HG02870 (cell line): ENCODE results near the gene SPINK5.

Experiments used
- ATAC-seq: cut with Tn5 transposase; IDR thresholded peaks from one replicate; pipeline ENCODE4 v1.9.1; 2021; ENCODE audit warnings: mild to moderate bottlenecking, moderate library complexity; ENCODE audit not compliant: unreplicated experiment

The SPINK5 gene

GRCh38 chr5:148091991-148092964 lies 28.5 kb downstream of the SPINK5 start:
- ATAC-seq: no peak

GRCh38 chr5:148094336-148094735 lies 30.6 kb downstream of the SPINK5 start:
- ATAC-seq: no peak

- no peak for ATAC-seq
Measured at GRCh38 chr5:148104226-148104625, 40.4 kb downstream of the SPINK5 start.

DNA sequence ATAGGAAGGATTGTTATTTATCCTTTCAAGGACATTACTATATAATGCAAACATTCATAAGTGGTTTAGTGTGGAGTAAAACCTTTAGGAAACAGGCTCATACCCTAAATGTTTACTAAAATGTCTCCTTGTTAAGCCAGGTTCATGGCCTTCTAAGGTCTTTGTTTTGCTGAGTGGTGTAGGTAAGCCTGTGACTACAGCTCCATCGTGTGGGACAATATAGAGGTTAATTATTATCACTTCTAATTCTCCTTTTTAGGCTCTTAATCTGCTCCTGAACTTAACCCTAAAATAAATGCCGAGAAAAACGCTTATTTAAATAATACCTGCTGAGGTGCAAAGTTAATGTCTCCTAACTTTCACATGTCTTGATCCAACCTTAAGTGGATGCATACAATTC lies 43.8 kb downstream of the SPINK5 start:
- no peak for ATAC-seq

DNA sequence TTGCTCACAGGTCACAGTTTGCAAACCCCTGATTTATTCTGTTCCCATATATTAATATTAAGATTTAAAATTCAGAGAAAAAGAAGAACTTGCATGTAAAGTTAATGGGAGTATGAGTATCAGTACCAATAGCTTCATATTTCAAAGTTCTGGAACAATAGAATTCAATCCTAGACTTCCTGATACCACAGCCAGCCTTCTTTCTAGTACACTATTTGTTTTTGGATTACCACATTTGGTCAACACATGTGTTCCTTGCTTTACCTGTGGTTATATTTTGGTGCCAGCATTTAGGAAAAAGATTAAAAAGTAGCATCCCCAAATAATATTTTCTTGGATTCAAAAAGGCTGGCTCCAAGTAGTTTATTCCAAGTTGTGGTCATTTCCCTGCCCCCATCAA lies 49.5 kb downstream of the SPINK5 start:
- ATAC-seq: no peak

GRCh38 chr5:148120317-148120716 lies 56.5 kb downstream of the SPINK5 start:
- ATAC-seq: no peak

DNA sequence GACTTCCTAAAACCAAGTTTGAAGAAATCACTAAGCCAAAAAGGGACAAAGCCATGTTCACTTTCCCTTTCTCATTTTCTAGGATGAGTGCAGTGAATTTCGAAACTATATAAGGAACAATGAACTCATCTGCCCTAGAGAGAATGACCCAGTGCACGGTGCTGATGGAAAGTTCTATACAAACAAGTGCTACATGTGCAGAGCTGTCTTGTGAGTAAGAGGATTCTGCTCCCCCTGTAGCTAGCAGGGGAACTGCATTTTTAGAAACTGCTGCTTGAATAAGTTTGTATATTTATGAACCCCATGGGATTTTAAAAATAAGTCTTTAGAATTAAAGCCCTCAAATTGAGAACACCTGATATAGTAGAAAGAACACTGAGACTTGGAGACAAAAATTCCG lies 61.9 kb downstream of the SPINK5 start:
- ATAC-seq: no peak

GRCh38 chr5:148135091-148136048 lies 71.6 kb downstream of the SPINK5 start:
- ATAC-seq: no peak

DNA sequence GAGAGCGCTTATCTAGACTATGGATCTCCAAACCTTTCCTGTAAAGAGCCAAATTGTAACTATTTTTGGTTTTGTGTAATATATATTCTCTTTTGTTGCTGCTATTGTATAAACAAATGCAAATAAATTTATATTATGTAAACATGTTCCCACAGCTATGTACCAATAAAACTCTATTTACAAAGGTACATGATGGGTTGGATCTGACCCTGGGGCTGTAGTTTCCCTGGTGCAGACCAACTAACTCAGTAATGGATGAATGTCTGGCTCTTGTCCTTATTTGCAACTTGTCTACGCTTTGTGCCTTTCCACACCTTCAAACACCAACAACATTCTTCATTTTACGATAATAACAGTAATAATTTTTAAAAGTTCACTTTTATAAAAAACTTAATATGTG lies 77.1 kb downstream of the SPINK5 start:
- no peak for ATAC-seq

GRCh38 chr5:148141645-148142044 lies 77.9 kb downstream of the SPINK5 start:
- ATAC-seq: no peak

GRCh38 chr5:148145916-148146315 lies 82.1 kb downstream of the SPINK5 start:
- no peak for ATAC-seq

GRCh38 chr5:148146487-148146886 lies 82.7 kb downstream of the SPINK5 start:
- ATAC-seq: no peak

- no peak for ATAC-seq
Measured at GRCh38 chr5:148147415-148147814, 83.6 kb downstream of the SPINK5 start.

GRCh38 chr5:148151872-148152271 lies 88.1 kb downstream of the SPINK5 start:
- ATAC-seq: no peak

DNA sequence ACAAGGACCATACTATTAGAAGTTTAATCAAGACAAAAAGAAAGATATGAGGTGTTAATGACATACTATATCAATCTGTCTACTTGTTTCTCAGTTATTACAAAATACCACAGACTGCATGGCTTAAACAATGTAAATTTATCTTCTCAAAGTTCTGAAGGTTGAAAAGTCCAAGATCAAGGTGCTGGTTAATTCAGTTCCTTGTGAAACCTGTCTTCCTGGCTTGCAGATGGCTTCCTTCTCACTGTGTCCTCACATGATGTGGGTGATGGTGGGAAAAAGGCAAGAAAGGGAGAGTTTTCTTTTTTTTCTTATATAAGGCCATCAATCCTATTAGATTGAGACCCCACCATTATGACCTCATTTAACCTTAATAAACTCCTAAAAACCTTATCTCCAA lies 89.0 kb downstream of the SPINK5 start:
- ATAC-seq: no peak

DNA sequence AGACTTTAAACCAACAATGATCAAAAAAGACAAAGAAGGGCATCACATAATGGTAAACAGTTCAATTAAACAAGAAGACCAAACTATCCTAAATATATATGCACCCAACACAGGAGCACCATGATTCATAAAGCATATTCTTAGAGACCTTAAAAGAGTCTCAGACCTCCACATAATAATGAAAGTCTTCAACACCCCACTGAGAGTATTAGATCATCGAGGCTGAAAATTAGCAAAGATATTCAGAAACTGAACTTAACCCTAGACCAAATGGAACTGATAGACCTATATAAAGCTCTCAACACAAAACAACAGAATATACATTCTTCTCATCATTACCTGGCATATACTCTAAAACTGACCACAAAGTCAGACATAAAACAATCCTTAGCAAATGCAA lies 92.8 kb downstream of the SPINK5 start:
- no peak for ATAC-seq

DNA sequence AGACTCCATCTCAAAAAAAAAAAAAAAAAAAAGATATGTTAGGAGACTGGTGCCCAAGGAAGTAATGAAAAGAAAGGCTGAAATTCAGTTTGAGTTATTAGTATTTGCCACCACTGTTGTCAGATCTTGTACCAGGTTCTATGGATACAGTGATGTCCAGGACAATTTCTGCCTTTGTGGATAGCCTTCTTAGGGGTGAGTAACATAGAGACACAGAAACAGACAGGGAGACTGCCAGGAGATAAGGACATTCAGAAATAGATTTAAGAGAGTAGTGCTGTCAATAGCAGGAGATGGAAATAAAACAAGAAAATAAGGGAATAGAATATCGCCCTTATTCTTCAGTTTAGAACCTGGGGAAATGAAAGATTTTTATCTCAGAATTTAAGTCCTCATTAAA lies 98.3 kb downstream of the SPINK5 start:
- ATAC-seq: no peak

- ATAC-seq: no peak
Measured at GRCh38 chr5:148163345-148163744, 99.6 kb downstream of the SPINK5 start.

GRCh38 chr5:148166550-148167283 lies 102.9 kb downstream of the SPINK5 start:
- ATAC-seq: no peak

DNA sequence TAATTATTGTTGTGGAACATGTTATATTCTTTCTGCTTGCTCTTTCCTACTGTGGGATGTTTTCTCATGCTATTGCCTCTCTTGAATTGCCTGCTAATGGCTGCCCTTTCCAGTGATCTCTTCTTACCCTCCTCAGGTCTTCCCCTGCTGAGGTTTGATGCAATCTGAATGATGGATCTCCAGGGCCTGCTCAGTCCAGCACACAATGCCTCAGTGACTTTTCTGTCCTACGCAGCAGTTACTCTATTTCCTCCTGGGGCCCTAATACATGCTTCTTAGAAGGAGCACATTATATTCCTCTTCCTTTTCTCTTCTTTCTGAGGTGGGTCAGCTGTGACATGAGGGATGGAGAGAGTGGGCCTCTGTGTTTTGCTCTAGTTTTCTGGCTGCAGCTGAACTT lies 104.5 kb downstream of the SPINK5 start, which contains the start of gene SPINK14:
Gene SPINK14, plus strand, starts transcription at position 301 of the 400 bp plus-strand sequence. CDS start 1,187 bp downstream, outside the sequence.
- ATAC-seq: no peak

DNA sequence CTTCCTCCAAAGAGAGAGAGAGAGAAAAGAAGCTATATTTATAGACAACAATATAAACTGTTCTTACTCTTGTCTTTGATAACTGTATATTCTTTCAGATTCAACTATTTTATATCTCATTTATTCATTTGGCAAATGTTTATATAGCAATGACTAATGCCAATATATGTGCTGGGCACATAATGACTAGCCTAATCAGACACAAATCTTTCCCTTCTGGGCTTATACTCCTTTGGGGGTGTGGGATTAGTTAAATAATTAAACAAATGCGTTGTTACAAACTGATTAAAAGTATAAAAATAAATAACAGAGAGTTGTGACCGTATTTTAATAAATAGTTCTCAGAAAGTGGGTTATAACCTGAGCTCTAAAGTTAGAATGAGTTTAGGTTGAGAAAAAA lies 108.6 kb downstream of the SPINK5 start:
- ATAC-seq: no peak
